SK-MEL-5 (cell line): ENCODE data around the gene MDFIC2. TPM values are rescaled to one million over a fixed set of nuclear protein-coding genes. Genes with fewer than 3 reads are reported as not detected.
"Not testable (repeated sequence)": the region's sequence is repeated elsewhere in the genome, so short reads cannot be mapped to it uniquely, and the experiment has no call there.

Experiments used
- DNase-seq: peaks from one replicate; pipeline ENCODE4 v3.0.0-alpha.2; 2016; ENCODE audit warnings: low read depth, low spot score
- in situ Hi-C: cut with HindIII; loops from 2 replicates; pipeline ENCODE4 v1.10.0; 2016; ENCODE audit warnings: low sequenced_read_pairs, high pct_unique_total_duplicates, low pct_unique_long_range_greater_than_20kb
- total RNA-seq: library from RNA; depleted of rRNA; stranded (reverse); fragments of >200 nt; shearing (Covaris generic); gene quantifications from 2 replicates; pipeline ENCODE4 v1.2.3, GENCODE V29; 2014

Gene MDFIC2
- total RNA-seq, 1 experiment from 2014 or later = not detected

GRCh38 chr3:70224337-70224736, 88.1 kb downstream of the MDFIC2 start:
- no peak for DNase-seq
- in situ Hi-C loops = no loop called here

DNA sequence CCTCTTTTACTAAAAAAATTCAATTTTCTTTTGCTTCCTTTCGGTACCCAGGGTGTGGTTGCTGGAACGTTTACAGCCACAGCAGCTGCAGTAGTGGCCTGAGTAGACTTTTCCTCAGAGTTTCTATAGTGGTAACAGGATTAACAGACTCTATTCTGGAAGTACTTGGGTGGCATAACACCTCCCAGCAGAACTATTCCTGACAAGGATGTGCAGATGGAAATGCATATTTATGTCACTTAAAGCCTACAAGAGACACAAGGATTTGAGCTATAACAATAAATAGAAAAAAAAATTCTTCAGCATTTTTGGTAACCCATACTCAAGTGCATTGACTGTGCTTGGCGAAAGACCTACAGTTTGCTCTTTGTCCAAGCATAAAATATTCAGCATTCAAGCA, 94.0 kb downstream of the MDFIC2 start:
- in situ Hi-C loops = no loop called here

DNA sequence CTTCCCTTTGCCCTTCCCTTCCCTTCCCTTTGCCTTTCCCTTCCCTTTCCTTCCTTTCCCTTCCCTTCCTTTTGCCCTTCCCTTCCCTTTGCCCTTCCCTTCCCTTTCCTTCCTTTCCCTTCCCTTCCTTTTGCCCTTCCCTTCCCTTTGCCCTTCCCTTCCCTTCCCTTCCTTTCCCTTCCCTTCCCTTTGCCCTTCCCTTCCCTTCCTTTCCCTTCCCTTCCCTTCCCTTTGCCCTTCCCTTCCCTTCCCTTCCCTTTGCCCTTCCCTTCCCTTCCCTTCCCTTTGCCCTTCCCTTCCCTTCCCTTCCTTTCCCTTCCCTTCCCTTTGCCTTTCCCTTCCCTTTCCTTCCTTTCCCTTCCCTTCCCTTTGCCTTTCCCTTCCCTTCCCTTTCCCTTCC, 101.2 kb downstream of the MDFIC2 start:
- in situ Hi-C loops, DNase-seq: not testable (repeated sequence)

More for the DNA sequence above, 94.0 kb downstream of the MDFIC2 start:
- DNase-seq = no peak

GRCh38 chr3:70201975-70202374, 110.5 kb downstream of the MDFIC2 start:
- in situ Hi-C loops = no loop called here
- DNase-seq = no peak

- in situ Hi-C loops = no loop called here
- no peak for DNase-seq
Observed at GRCh38 chr3:70189884-70190473, 122.5 kb downstream of the MDFIC2 start.

GRCh38 chr3:70186221-70186620, 126.2 kb downstream of the MDFIC2 start:
- in situ Hi-C loops = no loop called here
- DNase-seq = no peak

- DNase-seq = no peak
- in situ Hi-C loops = no loop called here
Observed at GRCh38 chr3:70185661-70186060, 126.8 kb downstream of the MDFIC2 start.

DNA sequence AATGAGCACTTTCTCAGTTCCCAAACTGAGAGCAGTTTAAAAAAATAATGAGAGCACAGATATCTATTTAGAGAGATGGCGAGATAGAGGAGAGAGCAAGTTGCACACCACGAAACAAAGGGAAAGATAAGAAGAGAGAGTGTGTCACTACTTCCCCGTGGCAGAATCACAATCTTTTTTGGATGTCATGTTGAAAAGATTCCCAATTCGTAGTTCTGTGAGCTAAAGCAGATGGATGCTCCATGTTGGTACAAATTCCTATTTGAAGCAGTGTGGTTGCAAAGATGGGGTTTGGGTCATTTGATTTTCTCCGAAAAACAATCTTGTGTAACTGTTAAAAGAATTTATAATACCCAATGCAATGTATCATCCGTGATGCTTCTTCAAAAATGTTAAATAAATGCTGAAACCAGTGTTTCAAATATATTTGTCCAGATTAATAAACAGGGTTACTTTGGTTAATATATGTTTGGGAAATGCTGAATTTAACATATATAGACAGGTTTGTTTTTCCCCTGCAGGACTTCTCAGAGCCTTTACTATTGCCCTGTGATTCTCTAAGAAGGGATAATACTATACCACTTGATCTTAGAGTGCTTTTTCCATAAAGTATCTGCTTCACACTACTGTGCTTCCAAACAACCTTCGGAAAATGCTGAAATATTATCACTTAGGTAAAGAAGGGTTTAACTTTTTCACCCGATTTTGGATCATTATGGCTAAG, 128.5 kb downstream of the MDFIC2 start:
- DNase-seq = no peak

DNA sequence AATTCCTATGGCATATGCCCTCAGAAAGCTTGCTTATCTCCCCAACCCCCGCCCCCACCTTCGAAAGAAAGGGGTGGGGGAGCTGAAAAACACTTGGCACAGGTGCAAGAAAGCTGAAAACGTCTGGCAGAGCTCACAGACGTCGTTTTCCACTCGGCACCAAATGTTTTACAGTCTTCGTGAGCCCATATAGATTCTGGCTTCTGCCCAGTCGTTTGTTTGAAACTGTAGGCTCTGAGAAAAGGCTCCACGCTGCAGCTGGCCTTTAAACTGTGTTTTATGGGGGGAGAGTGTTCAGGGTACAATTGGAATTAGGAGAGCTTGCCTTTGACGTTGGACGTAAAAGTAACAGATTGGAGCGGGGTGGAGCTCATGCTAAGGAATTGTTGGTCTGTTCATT, 130.3 kb downstream of the MDFIC2 start:
- in situ Hi-C loops = no loop called here
- DNase-seq = no peak

More for the DNA sequence above, 128.5 kb downstream of the MDFIC2 start:
- in situ Hi-C loops = no loop called here

GRCh38 chr3:70180664-70181063, 131.8 kb downstream of the MDFIC2 start:
- in situ Hi-C loops = no loop called here
- no peak for DNase-seq

DNA sequence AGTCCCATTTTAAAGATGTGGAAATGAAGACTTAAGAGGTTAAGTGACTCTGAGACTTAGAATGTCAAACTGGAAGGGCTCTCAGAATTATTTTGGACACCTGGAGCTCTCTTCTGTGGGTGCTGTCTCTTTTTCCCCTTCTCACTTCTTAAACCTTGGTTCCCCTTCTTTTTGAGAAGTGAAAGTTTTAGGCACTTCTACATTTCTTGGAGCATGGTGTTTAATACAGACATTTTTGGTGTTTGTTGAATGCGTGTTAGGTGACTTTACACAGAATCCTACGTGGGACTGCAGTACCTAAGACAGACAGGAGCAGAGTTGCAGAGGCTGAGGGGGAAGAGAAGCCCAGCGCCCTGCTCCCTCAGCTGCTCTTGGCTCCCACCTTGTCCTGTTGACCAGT, 133.3 kb downstream of the MDFIC2 start:
- DNase-seq = no peak
- in situ Hi-C loops = no loop called here

DNA sequence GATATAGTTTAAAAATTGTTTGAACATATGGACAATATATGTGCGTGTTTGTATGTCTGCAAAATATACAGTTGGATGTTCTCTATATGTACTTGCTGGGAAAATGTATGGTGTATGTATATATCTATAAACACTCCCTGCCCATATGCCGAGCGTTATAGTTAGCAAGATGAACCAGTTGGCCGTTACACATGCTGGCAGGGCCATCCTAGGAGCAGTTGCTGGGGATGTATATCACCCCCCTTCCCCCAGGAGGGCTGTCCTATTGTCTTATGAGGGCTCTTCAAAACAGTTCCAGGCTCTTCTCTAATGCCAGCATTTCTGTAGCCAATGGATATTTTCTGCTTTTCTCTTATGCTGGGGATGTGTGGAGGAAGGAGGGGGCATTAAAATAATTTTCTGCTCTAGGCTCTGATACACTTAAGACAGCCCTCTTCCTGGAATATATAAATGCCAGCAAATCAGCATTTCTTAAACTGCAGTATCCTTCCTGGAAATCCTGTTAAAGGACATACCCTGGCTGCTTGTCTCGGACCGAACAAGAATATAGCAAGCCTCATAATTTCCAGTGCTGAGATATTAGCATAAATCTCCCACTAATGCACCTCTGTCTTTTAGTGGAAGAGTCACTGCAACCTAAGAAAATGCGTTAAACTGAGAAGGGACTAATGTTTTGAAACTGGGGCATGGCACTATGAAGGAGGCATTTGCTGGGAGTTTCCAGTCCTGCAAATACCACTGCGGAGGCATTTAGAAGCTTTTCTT, 134.4 kb downstream of the MDFIC2 start:
- in situ Hi-C loops = no loop called here
- no peak for DNase-seq

- DNase-seq = no peak
Observed at GRCh38 chr3:70176224-70176623, 136.2 kb downstream of the MDFIC2 start.

DNA sequence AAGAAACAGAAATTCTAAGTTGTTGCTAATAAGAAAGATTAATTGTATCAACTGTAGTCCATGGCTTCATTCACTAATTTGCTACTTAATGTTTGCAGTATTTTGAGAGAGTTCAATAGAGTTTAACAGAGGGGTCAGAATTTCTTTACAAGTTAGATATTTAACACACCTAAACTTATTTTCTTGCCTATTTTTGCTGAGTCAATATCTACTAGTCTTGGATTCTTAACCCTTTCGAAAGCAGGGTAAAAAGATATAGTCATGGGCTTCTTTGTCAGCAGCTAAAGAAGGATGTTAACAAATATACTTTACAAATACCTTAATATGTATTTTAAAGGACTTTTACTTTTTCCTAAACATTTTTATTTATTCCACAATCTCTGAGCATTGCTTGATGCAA, 155.6 kb downstream of the MDFIC2 start:
- DNase-seq = no peak
- in situ Hi-C loops = no loop called here

More at GRCh38 chr3:70176224-70176623, 136.2 kb downstream of the MDFIC2 start:
- in situ Hi-C loops = no loop called here

DNA sequence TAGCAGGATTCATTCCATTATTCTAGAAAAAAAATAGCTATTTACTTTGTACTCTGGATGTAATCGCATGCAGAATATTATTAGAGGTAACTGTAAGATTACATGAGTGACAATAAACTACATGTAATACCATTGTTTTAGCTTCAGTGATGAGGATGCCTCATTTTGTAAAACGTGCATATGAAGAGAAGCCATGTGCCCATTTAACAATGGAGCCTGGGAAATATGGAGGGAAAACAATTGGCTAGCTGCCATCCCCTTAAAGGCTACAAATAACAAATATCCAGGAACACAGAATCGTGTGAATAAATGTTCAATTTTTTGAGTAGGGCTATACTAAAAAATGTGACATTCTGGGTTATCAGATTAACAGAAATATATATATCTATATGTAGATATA, 161.8 kb downstream of the MDFIC2 start:
- in situ Hi-C loops = no loop called here
- DNase-seq = no peak

- in situ Hi-C loops = no loop called here
Observed at GRCh38 chr3:70149714-70150400, 162.6 kb downstream of the MDFIC2 start.

More at GRCh38 chr3:70149714-70150400, 162.6 kb downstream of the MDFIC2 start:
- DNase-seq = no peak
